Measurements from ENCODE around the gene PRKD2. TPM values are rescaled to one million over a fixed set of nuclear protein-coding genes. Genes with fewer than 3 reads are reported as not detected.

PRKD2 gene
- total RNA-seq, 5 donors from 2014 or later (not counting 1 experiment from before 2014, with no cell fraction given): 121 to 145 (median 138) TPM

GRCh38 chr19:46689358-46689757 is 27.6 kb downstream of the PRKD2 start:
- Mint-ChIP-seq H3K36me3 (peaks cover 60% of the 10 kb centered on the region), H3K4me3 (no peak overlapping the region), H3K27ac (no peak overlapping the region), H3K4me1 (peaks cover 2 to 12% (median 3%) of the 10 kb centered on the region in 3 donors), H3K27me3 (no peaks in the 10 kb centered on the region), H3K9me3 (no peaks in the 10 kb centered on the region)
- ATAC-seq (replicated peaks in 1 of 4) (no peak), DNase-seq (no peak)
- H3K9me3 ChIP-seq: no peaks in the 10 kb centered on the region
- CTCF ChIA-PET: no interaction called here
- WGBS (ENCODE audit: insufficient coverage): 98% methylated on average over 8 of the region's 14 CpGs
- H3K4me3 ChIP-seq (ENCODE audit: control insufficient read depth in 1 of 2, extremely low read depth in 1 of 2, low read length in 1 of 2): no peak overlapping the region
- POLR2A ChIA-PET: no interaction called here
- no peak overlapping the region for H3K27ac ChIP-seq (ENCODE audit: low read length)
- peaks cover 0 to 2% of the 10 kb centered on the region in 2 experiments for H3K4me1 ChIP-seq (ENCODE audit: control insufficient read depth in 1 of 2, extremely low read depth in 1 of 2, insufficient read depth in 2 of 2, low read length in 2 of 2)
- peaks cover 21 to 90% of the 10 kb centered on the region in 2 donors for H3K36me3 ChIP-seq (ENCODE audit: control insufficient read depth in 2 of 2, extremely low read depth in 1 of 2, insufficient read depth in 1 of 2, low read length in 1 of 2)
- no peaks in the 10 kb centered on the region for H3K27me3 ChIP-seq (replicated peaks in 1 of 2; ENCODE audit: control insufficient read depth in 2 of 2, extremely low read depth in 1 of 2, insufficient read depth in 2 of 2, low read length in 1 of 2)

- Histone ChIP-seq H3K4me1 (ENCODE audit: control insufficient read depth in 1 of 2, extremely low read depth in 1 of 2, insufficient read depth in 2 of 2, low read length in 2 of 2) (no peaks in the 10 kb centered on the region), H3K4me3 (ENCODE audit: control insufficient read depth in 1 of 2, extremely low read depth in 1 of 2, low read length in 1 of 2) (no peak overlapping the region), H3K9me3 (no peaks in the 10 kb centered on the region), H3K27ac (ENCODE audit: low read length) (no peak overlapping the region), H3K36me3 (ENCODE audit: control insufficient read depth in 2 of 2, extremely low read depth in 1 of 2, insufficient read depth in 1 of 2, low read length in 1 of 2) (peaks cover 13 to 89% of the 10 kb centered on the region in 2 donors), H3K27me3 (replicated peaks in 1 of 2; ENCODE audit: control insufficient read depth in 2 of 2, extremely low read depth in 1 of 2, insufficient read depth in 2 of 2, low read length in 1 of 2) (no peaks in the 10 kb centered on the region)
- Mint-ChIP-seq H3K4me1 (peaks cover under 1 to 9% (median under 1%) of the 10 kb centered on the region in 3 donors), H3K27ac (no peak overlapping the region), H3K27me3 (no peaks in the 10 kb centered on the region), H3K4me3 (no peak overlapping the region), H3K36me3 (peaks cover 55% of the 10 kb centered on the region), H3K9me3 (no peaks in the 10 kb centered on the region)
- DNase-seq (no peak), ATAC-seq (replicated peaks in 1 of 4) (no peak)
- CTCF ChIA-PET: interaction anchor here (0.5 to 0.6 kb wide), 2 partner anchors 113 to 145 kb away, joined by 3 to 4 read pairs; no protein-coding TSS in a partner anchor
- POLR2A ChIA-PET: interaction anchor here in 1 of 2 donors (0.6 kb wide), 2 partner anchors 838 to 1125 kb away, joined by 3 to 4 read pairs; no protein-coding TSS in a partner anchor
- 100% methylated on average over 5 of the region's 6 CpGs for WGBS (ENCODE audit: insufficient coverage)
Observed at GRCh38 chr19:46687438-46688145, 29.3 kb downstream of the PRKD2 start.

DNA sequence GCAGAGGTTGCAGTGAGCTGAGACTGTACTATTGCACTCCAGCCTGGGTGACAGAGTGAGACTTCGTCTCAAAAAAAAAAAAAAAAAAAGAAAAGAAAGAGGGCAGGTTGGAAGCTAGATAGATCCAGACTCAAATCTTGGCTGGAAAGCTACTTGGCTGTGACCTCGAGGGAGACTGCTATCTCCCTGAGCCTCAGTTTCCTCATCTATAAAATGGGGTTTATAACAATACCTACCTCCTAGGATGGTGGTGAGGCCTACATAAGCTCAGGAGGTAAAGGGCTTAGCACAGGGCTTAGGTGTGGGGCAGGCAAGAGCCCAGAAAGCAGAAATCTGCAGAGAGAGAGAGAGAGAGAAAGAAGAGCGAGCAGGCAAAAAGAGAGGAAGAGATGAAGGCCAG is 31.7 kb downstream of the PRKD2 start:
- Histone ChIP-seq H3K27ac (ENCODE audit: low read length) (no peak overlapping the region), H3K36me3 (ENCODE audit: control insufficient read depth in 2 of 2, extremely low read depth in 1 of 2, insufficient read depth in 1 of 2, low read length in 1 of 2) (peaks cover 13 to 84% of the 10 kb centered on the region in 2 donors), H3K9me3 (no peaks in the 10 kb centered on the region), H3K4me3 (ENCODE audit: control insufficient read depth in 1 of 2, extremely low read depth in 1 of 2, low read length in 1 of 2) (no peak overlapping the region), H3K27me3 (replicated peaks in 1 of 2; ENCODE audit: control insufficient read depth in 2 of 2, extremely low read depth in 1 of 2, insufficient read depth in 2 of 2, low read length in 1 of 2) (no peaks in the 10 kb centered on the region), H3K4me1 (ENCODE audit: control insufficient read depth in 1 of 2, extremely low read depth in 1 of 2, insufficient read depth in 2 of 2, low read length in 2 of 2) (no peaks in the 10 kb centered on the region)
- 80% methylated on average over 1 of the region's 3 CpGs for WGBS (ENCODE audit: insufficient coverage)
- ChIA-PET CTCF (no interaction called here), POLR2A (interaction anchor here (0.6 kb wide), 3 partner anchors 11 to 24 kb away, joined by 3 to 8 read pairs (median 3); partner anchors contain the start of gene DACT3 (in 1 of the 2))
- peaks cover 38% of the 10 kb centered on the region for H3K36me3 Mint-ChIP-seq
- H3K9me3 Mint-ChIP-seq: no peaks in the 10 kb centered on the region
- no peak for ATAC-seq (replicated peaks in 1 of 4)
- H3K4me1 Mint-ChIP-seq: peaks cover 0 to under 1% (median 0%) of the 10 kb centered on the region in 3 donors
- no peaks in the 10 kb centered on the region for H3K27me3 Mint-ChIP-seq
- peak overlapping the region in 1 of 2 donors; percentile 30 for H3K27ac Mint-ChIP-seq
- no peak overlapping the region for H3K4me3 Mint-ChIP-seq
- no peak for DNase-seq

- ChIA-PET CTCF (interaction anchor here in 1 of 2 donors (0.6 kb wide), 1 partner anchor 819 kb away, joined by 6 read pairs; no protein-coding TSS in a partner anchor), POLR2A (no interaction called here)
- Histone ChIP-seq H3K4me3 (ENCODE audit: control insufficient read depth in 1 of 2, extremely low read depth in 1 of 2, low read length in 1 of 2) (no peak overlapping the region), H3K27me3 (replicated peaks in 1 of 2; ENCODE audit: control insufficient read depth in 2 of 2, extremely low read depth in 1 of 2, insufficient read depth in 2 of 2, low read length in 1 of 2) (no peaks in the 10 kb centered on the region), H3K4me1 (ENCODE audit: control insufficient read depth in 1 of 2, extremely low read depth in 1 of 2, insufficient read depth in 2 of 2, low read length in 2 of 2) (peaks cover 0 to 4% of the 10 kb centered on the region in 2 experiments), H3K27ac (ENCODE audit: low read length) (no peak overlapping the region), H3K36me3 (ENCODE audit: control insufficient read depth in 2 of 2, extremely low read depth in 1 of 2, insufficient read depth in 1 of 2, low read length in 1 of 2) (peaks cover 17 to 89% of the 10 kb centered on the region in 2 donors), H3K9me3 (no peaks in the 10 kb centered on the region)
- Mint-ChIP-seq H3K4me1 (peaks cover 4 to 15% (median 8%) of the 10 kb centered on the region in 3 donors), H3K27me3 (no peaks in the 10 kb centered on the region), H3K4me3 (no peak overlapping the region), H3K36me3 (peaks cover 61% of the 10 kb centered on the region), H3K27ac (peak overlapping the region in 1 of 2 donors; percentile 39), H3K9me3 (no peaks in the 10 kb centered on the region)
- WGBS (ENCODE audit: insufficient coverage): 92% methylated on average over 21 of the region's 26 CpGs
- ATAC-seq (replicated peaks in 1 of 4) (peak; percentile 76 to 96 (median 80)), DNase-seq (peak in 33 of 35 experiments; percentile 22 to 73 (median 59))
Observed at GRCh38 chr19:46678110-46678732, 38.7 kb downstream of the PRKD2 start.

GRCh38 chr19:46674416-46675178 is 42.3 kb downstream of the PRKD2 start:
- H3K4me1 ChIP-seq (ENCODE audit: control insufficient read depth in 1 of 2, extremely low read depth in 1 of 2, insufficient read depth in 2 of 2, low read length in 2 of 2): peaks cover 0 to 4% of the 10 kb centered on the region in 2 experiments
- H3K36me3 Mint-ChIP-seq: peaks cover 54% of the 10 kb centered on the region
- no peaks in the 10 kb centered on the region for H3K9me3 Mint-ChIP-seq
- H3K27me3 Mint-ChIP-seq: no peaks in the 10 kb centered on the region
- no peaks in the 10 kb centered on the region for H3K27me3 ChIP-seq (replicated peaks in 1 of 2; ENCODE audit: control insufficient read depth in 2 of 2, extremely low read depth in 1 of 2, insufficient read depth in 2 of 2, low read length in 1 of 2)
- ChIA-PET POLR2A (no interaction called here), CTCF (interaction anchor here (0.6 kb wide), 3 partner anchors 13 to 127 kb away, joined by 3 to 4 read pairs (median 3); partner anchors contain the start of gene DACT3 (in 1 of the 2))
- ATAC-seq (replicated peaks in 1 of 4): no peak
- H3K27ac ChIP-seq (ENCODE audit: low read length): no peak overlapping the region
- no peak overlapping the region for H3K4me3 Mint-ChIP-seq
- WGBS (ENCODE audit: insufficient coverage): 99% methylated on average over 19 of the region's 21 CpGs
- H3K36me3 ChIP-seq (ENCODE audit: control insufficient read depth in 2 of 2, extremely low read depth in 1 of 2, insufficient read depth in 1 of 2, low read length in 1 of 2): peaks cover 17 to 68% of the 10 kb centered on the region in 2 donors
- no peak overlapping the region for H3K4me3 ChIP-seq (ENCODE audit: control insufficient read depth in 1 of 2, extremely low read depth in 1 of 2, low read length in 1 of 2)
- H3K4me1 Mint-ChIP-seq: peaks cover 2 to 15% (median 4%) of the 10 kb centered on the region in 3 donors
- no peak overlapping the region for H3K27ac Mint-ChIP-seq
- DNase-seq: no peak
- H3K9me3 ChIP-seq: no peaks in the 10 kb centered on the region

DNA sequence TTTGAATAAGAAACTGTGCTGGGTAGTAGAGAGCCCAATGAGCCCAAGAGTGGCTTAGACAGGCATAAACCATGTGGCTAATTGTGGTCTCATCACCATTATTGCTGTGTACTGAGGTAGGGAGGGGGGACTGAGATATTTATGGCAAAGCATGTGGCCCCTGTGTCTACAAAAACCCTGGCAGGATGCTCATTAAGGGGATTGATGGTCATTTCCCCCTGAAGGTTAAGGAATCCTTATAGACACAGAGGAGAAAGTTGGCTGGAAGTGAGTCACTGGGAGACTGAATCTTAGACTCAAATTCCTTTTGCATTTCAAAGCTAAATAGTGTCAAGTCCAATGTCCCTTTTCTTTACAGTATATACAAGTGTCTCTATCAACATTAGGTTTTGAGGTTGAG is 46.1 kb downstream of the PRKD2 start:
- no peaks in the 10 kb centered on the region for H3K4me1 ChIP-seq (ENCODE audit: control insufficient read depth in 1 of 2, extremely low read depth in 1 of 2, insufficient read depth in 2 of 2, low read length in 2 of 2)
- H3K36me3 ChIP-seq (ENCODE audit: control insufficient read depth in 2 of 2, extremely low read depth in 1 of 2, insufficient read depth in 1 of 2, low read length in 1 of 2): peaks cover 8 to 35% of the 10 kb centered on the region in 2 donors
- peaks cover 0 to 7% (median 0%) of the 10 kb centered on the region in 3 donors for H3K4me1 Mint-ChIP-seq
- no peaks in the 10 kb centered on the region for H3K27me3 Mint-ChIP-seq
- H3K4me3 Mint-ChIP-seq: no peak overlapping the region
- ChIA-PET POLR2A (no interaction called here), CTCF (no interaction called here)
- H3K36me3 Mint-ChIP-seq: peaks cover 29% of the 10 kb centered on the region
- no peaks in the 10 kb centered on the region for H3K9me3 ChIP-seq
- no peak for ATAC-seq (replicated peaks in 1 of 4)
- H3K27me3 ChIP-seq (replicated peaks in 1 of 2; ENCODE audit: control insufficient read depth in 2 of 2, extremely low read depth in 1 of 2, insufficient read depth in 2 of 2, low read length in 1 of 2): no peaks in the 10 kb centered on the region
- H3K27ac Mint-ChIP-seq: peak overlapping the region in 1 of 2 donors; percentile 48
- DNase-seq: no peak
- H3K9me3 Mint-ChIP-seq: no peaks in the 10 kb centered on the region
- H3K4me3 ChIP-seq (ENCODE audit: control insufficient read depth in 1 of 2, extremely low read depth in 1 of 2, low read length in 1 of 2): no peak overlapping the region
- no peak overlapping the region for H3K27ac ChIP-seq (ENCODE audit: low read length)

All from T-cell (primary cell).